Skin of body (tissue), 3 donors: ENCODE results near the gene TCF19. TPM values are rescaled to one million over a fixed set of nuclear protein-coding genes. Genes with fewer than 3 reads are reported as not detected.

Experiments used
- DNase-seq: peaks from one replicate; lab custom pipeline; 2025; lab: John Stamatoyannopoulos, UW
- small RNA-seq: library from RNA; depleted of rRNA; stranded (forward); fragments of <200 nt; gene quantifications from one replicate; pipeline ENCODE3, GENCODE V24; 2014; ENCODE audit warnings: low replicate concordance
- total RNA-seq: library from RNA; depleted of rRNA; stranded (reverse); fragments of >200 nt; gene quantifications from one replicate; pipeline ENCODE4 v1.2.3, GENCODE V29; 2014

TCF19 gene
- total RNA-seq, 1 donor from 2014 or later = 10.0 TPM

DNA sequence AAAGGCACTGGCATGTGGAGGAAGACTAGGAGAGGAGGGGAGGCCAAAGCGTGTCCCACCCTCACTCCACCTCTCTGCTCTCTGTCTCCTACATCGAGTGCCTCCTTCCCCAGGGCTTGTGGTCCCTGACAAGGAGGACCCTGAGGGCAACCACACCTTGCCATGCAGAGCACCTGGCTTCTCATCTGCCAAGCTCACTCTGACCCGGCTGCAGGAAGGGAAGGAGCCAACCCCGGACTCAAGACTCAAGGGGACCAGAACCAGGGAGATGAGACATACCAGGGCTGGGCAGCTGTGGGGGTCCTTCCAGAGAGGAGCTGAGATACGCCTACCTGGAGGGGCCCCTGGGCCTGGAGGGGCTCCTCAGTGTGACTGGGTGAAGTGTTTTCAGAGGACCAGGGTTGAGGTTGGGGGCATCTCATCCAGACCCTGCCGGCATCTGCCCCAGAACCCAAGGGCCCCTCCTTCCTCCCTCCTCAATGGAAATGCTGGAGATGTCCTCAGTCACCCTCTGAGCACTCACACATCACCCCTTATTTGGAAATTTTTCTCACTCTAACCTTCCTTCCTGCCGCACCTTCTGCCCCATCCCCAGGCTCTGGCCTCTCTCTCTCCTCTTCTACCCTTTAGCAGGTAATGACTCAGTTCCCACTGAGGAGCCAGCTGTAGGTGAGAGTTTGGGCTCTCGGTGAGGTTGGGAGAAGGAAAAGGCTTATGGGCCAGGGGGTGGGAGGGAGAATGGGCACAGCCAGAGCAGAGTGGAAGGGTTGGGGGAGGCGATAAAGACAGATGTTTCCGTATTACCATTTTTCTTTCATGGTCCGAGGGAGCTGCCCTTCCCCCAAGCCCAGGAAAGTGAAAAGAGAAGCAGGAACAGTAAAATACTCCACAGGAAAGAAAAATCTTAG lies 44.1 kb downstream of the TCF19 start:
- no peak for DNase-seq

DNA sequence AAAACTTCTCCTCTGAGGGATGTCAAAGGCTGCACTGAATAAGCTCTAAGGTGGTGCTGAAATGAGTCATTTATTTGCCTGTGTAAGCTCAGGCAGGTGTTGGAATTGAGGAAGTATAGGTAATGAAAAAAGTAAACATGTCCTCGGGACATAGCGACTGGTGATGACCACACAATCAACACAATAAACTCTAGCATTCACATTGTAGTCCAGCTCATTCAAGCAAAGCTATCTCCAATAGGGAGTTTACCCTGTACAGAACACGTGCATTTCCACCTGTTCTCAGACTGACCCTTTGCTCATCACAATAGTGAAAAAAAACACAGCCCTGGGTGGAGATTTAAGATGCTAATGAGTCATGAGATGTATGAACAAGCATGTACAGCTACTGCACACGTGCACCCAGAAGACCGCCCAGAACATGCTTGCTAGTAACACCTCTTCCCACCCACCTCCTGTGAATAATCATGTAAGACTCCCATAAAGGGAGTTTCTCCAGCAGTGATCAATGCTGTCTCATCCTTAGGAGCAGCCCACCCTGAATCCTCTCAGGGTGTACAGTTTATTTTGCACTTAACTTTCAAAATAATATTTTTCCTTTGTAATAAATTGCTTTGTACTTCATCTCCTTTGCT lies 45.1 kb downstream of the TCF19 start:
- DNase-seq = no peak

DNA sequence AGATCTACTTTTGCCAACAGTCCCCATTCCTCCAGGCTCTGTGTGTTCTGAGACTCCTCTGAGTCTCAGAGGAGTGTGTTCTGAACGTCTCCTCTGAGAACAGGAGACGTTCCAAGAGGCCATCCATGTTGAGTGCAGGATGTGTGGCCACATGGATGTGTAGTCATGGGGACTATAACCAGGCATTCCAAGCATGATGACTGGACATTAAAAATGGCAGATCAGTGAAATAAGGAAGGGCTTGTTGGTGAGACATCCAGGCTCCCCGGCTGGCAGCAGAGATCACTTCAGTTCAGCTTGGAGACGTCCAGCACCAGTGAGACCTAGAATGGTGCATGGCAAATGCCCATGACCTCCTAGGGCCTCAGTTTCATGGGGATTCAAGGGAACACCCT lies 46.4 kb downstream of the TCF19 start:
- no peak for DNase-seq

DNA sequence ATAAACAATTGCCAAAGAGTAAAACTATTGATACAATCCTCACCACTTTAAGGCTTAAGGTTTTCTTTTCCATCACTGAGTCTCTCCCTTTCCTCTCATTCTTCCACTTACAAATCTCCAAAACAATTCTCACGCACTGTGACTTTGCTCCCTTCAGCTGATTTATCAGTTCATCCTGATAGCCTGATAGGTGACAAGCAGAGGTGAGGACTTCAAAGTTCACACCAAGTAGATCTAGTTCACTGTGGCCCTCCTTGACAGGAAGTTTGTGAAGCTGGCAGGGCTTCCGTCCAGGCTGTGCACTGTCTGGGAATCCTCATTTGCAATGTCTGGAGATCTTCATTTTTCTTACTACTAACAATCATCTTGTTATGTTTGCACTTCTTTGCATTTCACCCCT lies 47.2 kb downstream of the TCF19 start:
- no peak for DNase-seq

DNA sequence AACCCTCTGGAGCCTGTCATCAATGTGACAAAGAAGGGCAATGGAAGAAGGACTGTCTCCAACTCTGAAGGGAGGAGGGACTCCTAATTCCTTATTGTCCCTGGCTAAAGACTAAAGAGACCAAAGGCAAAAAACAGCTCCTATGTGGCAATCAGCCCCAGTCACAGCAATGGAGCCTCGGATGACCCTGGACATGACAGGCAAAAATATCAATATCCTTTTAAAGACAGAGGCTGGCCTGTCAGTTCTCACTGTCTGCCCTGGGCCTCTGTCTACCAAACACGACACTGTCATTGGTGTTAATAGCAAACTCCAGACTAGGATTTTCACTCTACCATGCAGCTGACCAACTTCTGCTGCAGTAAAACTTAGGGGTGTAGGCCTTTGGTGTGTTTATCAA lies 50.1 kb downstream of the TCF19 start:
- no peak for DNase-seq

DNA sequence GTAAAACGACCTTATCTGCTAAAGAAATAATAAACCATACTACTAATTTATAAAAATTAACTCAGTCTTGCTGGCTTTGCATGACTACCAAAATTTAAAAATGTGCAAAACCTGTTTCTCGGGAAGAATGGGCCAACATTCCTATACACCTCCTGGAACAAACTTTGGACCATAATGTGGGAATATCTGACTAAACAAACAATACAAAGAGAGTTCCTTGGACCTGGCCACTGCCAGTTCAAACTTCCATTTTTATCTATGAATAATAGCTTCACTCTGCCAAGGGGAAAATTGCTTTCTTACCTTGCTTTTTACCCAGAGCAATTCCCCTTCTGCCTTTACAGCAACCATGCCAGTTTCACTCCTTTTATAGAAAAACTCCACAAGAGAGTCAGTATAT lies 50.7 kb downstream of the TCF19 start:
- no peak for DNase-seq

DNA sequence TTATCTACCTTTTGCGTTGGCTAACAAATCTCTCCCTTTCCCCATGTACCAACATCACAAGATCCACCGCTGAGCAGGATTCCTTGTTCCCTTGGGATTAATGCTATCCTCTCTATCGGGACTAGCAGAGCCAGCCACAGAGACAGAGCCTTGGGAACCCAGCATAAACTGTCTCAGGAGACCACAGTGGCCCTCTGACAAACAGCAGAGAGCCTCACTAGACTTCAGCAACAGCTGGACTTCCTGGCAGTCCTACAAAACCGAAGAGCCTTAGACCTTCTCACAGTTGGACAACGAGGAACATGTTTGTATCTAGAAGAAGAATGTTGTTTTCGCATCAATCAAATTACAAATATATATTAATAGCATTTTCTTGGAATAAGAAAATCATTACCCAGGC lies 51.7 kb downstream of the TCF19 start:
- no peak for DNase-seq

DNA sequence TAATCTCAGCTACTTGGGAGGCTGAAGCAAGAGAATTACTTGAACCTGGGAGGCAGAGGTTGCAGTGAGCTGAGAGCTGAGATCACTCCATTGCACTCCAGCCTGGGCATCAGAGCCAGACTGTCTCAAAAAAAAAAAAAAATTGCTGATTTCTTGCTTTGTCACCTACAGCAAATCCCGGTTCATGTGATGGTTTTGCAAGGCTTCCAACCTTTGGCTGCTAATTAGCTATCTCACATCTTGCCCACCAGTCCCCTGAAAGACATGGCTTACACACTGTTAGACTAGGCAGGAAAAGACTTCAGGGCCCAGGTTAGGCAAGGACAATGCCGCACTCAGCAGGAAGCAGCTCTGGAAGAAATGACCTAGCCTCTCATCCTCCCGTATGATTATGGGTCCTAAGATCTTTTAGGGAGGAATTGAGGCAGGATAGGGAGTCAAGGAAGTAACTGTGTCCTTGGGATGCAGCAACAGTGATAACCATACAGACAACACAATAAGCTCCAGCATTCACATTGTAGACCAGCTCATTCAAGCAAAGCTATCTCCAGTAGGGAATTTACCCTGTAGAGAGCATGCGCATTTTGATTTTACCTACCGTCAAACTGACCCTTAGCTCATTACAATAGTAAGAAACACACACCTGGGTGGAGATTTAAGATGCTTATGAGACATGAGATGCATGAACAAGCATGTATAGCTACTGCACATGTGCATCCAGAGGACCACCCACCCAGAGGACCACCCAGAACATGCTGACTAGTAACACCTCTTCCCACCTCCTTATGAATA lies 52.5 kb downstream of the TCF19 start:
- DNase-seq = no peak

Small RNA genes lying within 50 kb of the gene (small RNA-seq; reads per million reads assigned to genes)
- gene POLR2LP1 = not detected

Other genes with a start within 250 kb of the TCF19 start
- 11.8 TPM for gene VARS2, start 244.4 kb upstream of the TCF19 start, total RNA-seq
- gene SFTA2, start 226.4 kb upstream of the TCF19 start, total RNA-seq = not detected
- gene MUCL3, start 217.6 kb upstream of the TCF19 start, total RNA-seq = not detected
- not detected for gene MUC21, start 174.9 kb upstream of the TCF19 start, total RNA-seq
- gene MUC22, start 148.1 kb upstream of the TCF19 start, total RNA-seq = not detected
- gene C6orf15, start 46.0 kb upstream of the TCF19 start, total RNA-seq = 4.7 TPM
- 5.9 TPM for gene PSORS1C1, start 43.8 kb upstream of the TCF19 start, total RNA-seq
- 37.1 TPM for gene CDSN, start 38.1 kb upstream of the TCF19 start, total RNA-seq
- gene PSORS1C2, start 19.5 kb upstream of the TCF19 start, total RNA-seq = 2.9 TPM
- gene CCHCR1, start 787 bp upstream of the TCF19 start, total RNA-seq = 18.1 TPM
- 0.69 TPM for gene POU5F1, start 12.1 kb downstream of the TCF19 start, total RNA-seq
- gene HLA-C, start 113.5 kb downstream of the TCF19 start, total RNA-seq = 25.7 TPM
- 155 TPM for gene HLA-B, start 198.6 kb downstream of the TCF19 start, total RNA-seq
- gene MICA, start 245.0 kb downstream of the TCF19 start, total RNA-seq = 7.0 TPM